ENCODE results near the gene PABPN1. TPM values are rescaled to one million over a fixed set of nuclear protein-coding genes. Genes with fewer than 3 reads are reported as not detected.

PABPN1 gene
- total RNA-seq, 1 donor from 2014 or later = 70.7 TPM

GRCh38 chr14:23371865-23372264 lies 50.6 kb downstream of the PABPN1 start:
- no peak for TF ChIP-seq CTCF (IDR thresholded peaks at IDR 0.05; ENCODE audit: insufficient read depth, low read length, poor library complexity, severe bottlenecking)
- Histone ChIP-seq H3K27me3 (ENCODE audit: control insufficient read depth, insufficient read depth, low read length) (peaks cover 10% of the 10 kb centered on the region), H3K4me3 (ENCODE audit: low read depth, low read length) (no peak overlapping the region), H3K36me3 (ENCODE audit: control insufficient read depth, insufficient read depth, low read length) (no peaks in the 10 kb centered on the region)
- DNase-seq (ENCODE audit: low read depth) = no peak

- no peak for DNase-seq (ENCODE audit: low read depth)
These were observed 51.3 kb downstream of the PABPN1 start, which contains the start of gene IL25 for GRCh38 chr14:23372509-23372908. Gene IL25 (plus strand): TSS chr14:23372809.

GRCh38 chr14:23373041-23373440 lies 51.8 kb downstream of the PABPN1 start:
- H3K27me3 ChIP-seq (ENCODE audit: control insufficient read depth, insufficient read depth, low read length) = peaks cover 9% of the 10 kb centered on the region
- no peak for TF ChIP-seq CTCF (IDR thresholded peaks at IDR 0.05; ENCODE audit: insufficient read depth, low read length, poor library complexity, severe bottlenecking)

More at GRCh38 chr14:23372509-23372908, 51.3 kb downstream of the PABPN1 start, which contains the start of gene IL25:
- peaks cover 13% of the 10 kb centered on the region for H3K27me3 ChIP-seq (ENCODE audit: control insufficient read depth, insufficient read depth, low read length)
- H3K36me3 ChIP-seq (ENCODE audit: control insufficient read depth, insufficient read depth, low read length) = no peaks in the 10 kb centered on the region
- no peak within 1 kb of the TSS for H3K4me3 ChIP-seq (ENCODE audit: low read depth, low read length)
- no peak for TF ChIP-seq CTCF (IDR thresholded peaks at IDR 0.05; ENCODE audit: insufficient read depth, low read length, poor library complexity, severe bottlenecking)

More at GRCh38 chr14:23373041-23373440, 51.8 kb downstream of the PABPN1 start:
- Histone ChIP-seq H3K36me3 (ENCODE audit: control insufficient read depth, insufficient read depth, low read length) (no peaks in the 10 kb centered on the region), H3K4me3 (ENCODE audit: low read depth, low read length) (no peak overlapping the region)
- no peak for DNase-seq (ENCODE audit: low read depth)

Other genes starting within 250 kb of the PABPN1 start
- gene ACIN1, start 226.3 kb upstream of the PABPN1 start, total RNA-seq = 72.6 and 83.4 TPM in 2 replicates
- gene C14orf119, start 226.0 kb upstream of the PABPN1 start, total RNA-seq = 27.5 and 33.3 TPM in 2 replicates
- not detected in 2 replicates for gene CIROP, start 216.5 kb upstream of the PABPN1 start, total RNA-seq
- gene CEBPE, start 202.2 kb upstream of the PABPN1 start, total RNA-seq = not detected in 2 replicates
- gene SLC7A8, start 137.8 kb upstream of the PABPN1 start, total RNA-seq = 2.3 and 3.5 TPM in 2 replicates
- gene RNF212B, start 83.5 kb upstream of the PABPN1 start, total RNA-seq = not detected in 2 replicates
- gene HOMEZ, start 35.3 kb upstream of the PABPN1 start, total RNA-seq = 11.9 and 24.3 TPM in 2 replicates
- gene PPP1R3E, start 18.6 kb upstream of the PABPN1 start, total RNA-seq = 2.5 and 2.9 TPM in 2 replicates
- gene BCL2L2, start 14.6 kb upstream of the PABPN1 start, total RNA-seq = 16.2 and 21.3 TPM in 2 replicates
- 7.8 and 13.1 TPM in 2 replicates for gene SLC22A17, start 31.4 kb downstream of the PABPN1 start, total RNA-seq
- 10.8 and 15.4 TPM in 2 replicates for gene EFS, start 43.7 kb downstream of the PABPN1 start, total RNA-seq
- gene IL25, start 51.4 kb downstream of the PABPN1 start, total RNA-seq = not detected in 2 replicates
- gene CMTM5, start 55.6 kb downstream of the PABPN1 start, total RNA-seq = not detected in 2 replicates
- not detected in 2 replicates for gene MYH6, start 86.8 kb downstream of the PABPN1 start, total RNA-seq
- not detected in 2 replicates for gene MYH7, start 114.2 kb downstream of the PABPN1 start, total RNA-seq
- gene NGDN, start 148.2 kb downstream of the PABPN1 start, total RNA-seq = 43.4 and 48.1 TPM in 2 replicates
- 2.3 and 2.6 TPM in 2 replicates for gene ZFHX2, start 230.3 kb downstream of the PABPN1 start, total RNA-seq
- gene THTPA, start 234.8 kb downstream of the PABPN1 start, total RNA-seq = 5.7 and 8.5 TPM in 2 replicates
- 93.2 and 93.4 TPM in 2 replicates for gene AP1G2, start 246.3 kb downstream of the PABPN1 start, total RNA-seq